RWPE2 (cell line): Measurements from ENCODE around the gene NRG2.

Source experiments
- ATAC-seq: fragments of 200-7000 bp; cut with Tn5 transposase; 3 replicates; pipeline ENCODE4 v1.9.1; 2021; ENCODE audit warnings: low read depth
- DNase-seq: peaks from one replicate; pipeline ENCODE4 v3.0.0-alpha.2; 2020; ENCODE audit warnings: low spot score
- H3K27ac ChIP-seq: fragments of 450-650 bp; 2 replicates; pipeline ENCODE4 v1.5.1; 2017; ENCODE audit warnings: mild to moderate bottlenecking; ENCODE audit not compliant: poor library complexity, severe bottlenecking
- H3K27me3 ChIP-seq: fragments of 250-450 bp; sonication (Bioruptor Pico); 2 replicates; pipeline ENCODE4 v1.5.1; 2021; ENCODE audit warnings: mild to moderate bottlenecking, moderate library complexity; ENCODE audit not compliant: insufficient read depth, poor library complexity, severe bottlenecking
- H3K36me3 ChIP-seq: fragments of 250-450 bp; sonication (Bioruptor Pico); 2 replicates; pipeline ENCODE4 v1.5.1; 2020; ENCODE audit warnings: low read depth, mild to moderate bottlenecking, moderate library complexity
- H3K4me1 ChIP-seq: fragments of 250-450 bp; sonication (Bioruptor Pico); 2 replicates; pipeline ENCODE4 v1.5.1; 2021; ENCODE audit warnings: mild to moderate bottlenecking, moderate library complexity; ENCODE audit not compliant: insufficient read depth, poor library complexity, severe bottlenecking
- H3K4me3 ChIP-seq: fragments of 250-450 bp; sonication (Bioruptor Pico); 2 replicates; pipeline ENCODE4 v1.5.1; 2021; ENCODE audit warnings: mild to moderate bottlenecking, moderate library complexity; ENCODE audit not compliant: severe bottlenecking
- H3K9me3 ChIP-seq: fragments of 250-450 bp; sonication (Bioruptor Pico); 2 replicates; pipeline ENCODE4 v1.5.1; 2021; ENCODE audit warnings: mild to moderate bottlenecking, moderate library complexity; ENCODE audit not compliant: severe bottlenecking
- TF ChIP-seq, protein P1 (sequence below): fragments of 450-650 bp; IDR thresholded peaks from one replicate; pipeline ENCODE4 v1.5.1; 2017; ENCODE audit warnings: mild to moderate bottlenecking, moderate library complexity; ENCODE audit not compliant: poor library complexity, severe bottlenecking

NRG2 gene

DNA sequence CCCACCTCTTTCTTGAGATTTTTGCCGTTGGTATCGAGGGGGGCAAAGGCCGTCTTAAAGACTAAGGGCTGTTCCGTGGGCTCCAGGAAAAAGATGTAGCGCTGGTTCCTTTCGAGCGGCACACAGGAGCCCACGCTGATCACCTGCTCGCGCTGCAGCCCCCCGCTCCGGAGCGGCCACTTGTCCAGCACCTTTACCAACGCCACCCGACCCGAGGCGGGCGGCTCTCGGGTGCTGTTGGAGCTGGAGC lies 781 bp downstream of the NRG2 start:
- ATAC-seq: peak; percentile 6; the same call in 2 of the 3 replicates
- H3K9me3 ChIP-seq: no peaks in the 10 kb centered on the region
- DNase-seq: no peak
- TF ChIP-seq, protein P1, sequence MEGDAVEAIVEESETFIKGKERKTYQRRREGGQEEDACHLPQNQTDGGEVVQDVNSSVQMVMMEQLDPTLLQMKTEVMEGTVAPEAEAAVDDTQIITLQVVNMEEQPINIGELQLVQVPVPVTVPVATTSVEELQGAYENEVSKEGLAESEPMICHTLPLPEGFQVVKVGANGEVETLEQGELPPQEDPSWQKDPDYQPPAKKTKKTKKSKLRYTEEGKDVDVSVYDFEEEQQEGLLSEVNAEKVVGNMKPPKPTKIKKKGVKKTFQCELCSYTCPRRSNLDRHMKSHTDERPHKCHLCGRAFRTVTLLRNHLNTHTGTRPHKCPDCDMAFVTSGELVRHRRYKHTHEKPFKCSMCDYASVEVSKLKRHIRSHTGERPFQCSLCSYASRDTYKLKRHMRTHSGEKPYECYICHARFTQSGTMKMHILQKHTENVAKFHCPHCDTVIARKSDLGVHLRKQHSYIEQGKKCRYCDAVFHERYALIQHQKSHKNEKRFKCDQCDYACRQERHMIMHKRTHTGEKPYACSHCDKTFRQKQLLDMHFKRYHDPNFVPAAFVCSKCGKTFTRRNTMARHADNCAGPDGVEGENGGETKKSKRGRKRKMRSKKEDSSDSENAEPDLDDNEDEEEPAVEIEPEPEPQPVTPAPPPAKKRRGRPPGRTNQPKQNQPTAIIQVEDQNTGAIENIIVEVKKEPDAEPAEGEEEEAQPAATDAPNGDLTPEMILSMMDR: no peak
- H3K27me3 ChIP-seq: no peaks in the 10 kb centered on the region
- no peaks in the 10 kb centered on the region for H3K36me3 ChIP-seq
- H3K4me1 ChIP-seq: peaks cover 12% of the 10 kb centered on the region
- no peak overlapping the region for H3K27ac ChIP-seq
- H3K4me3 ChIP-seq: peak overlapping the region; percentile 43

DNA sequence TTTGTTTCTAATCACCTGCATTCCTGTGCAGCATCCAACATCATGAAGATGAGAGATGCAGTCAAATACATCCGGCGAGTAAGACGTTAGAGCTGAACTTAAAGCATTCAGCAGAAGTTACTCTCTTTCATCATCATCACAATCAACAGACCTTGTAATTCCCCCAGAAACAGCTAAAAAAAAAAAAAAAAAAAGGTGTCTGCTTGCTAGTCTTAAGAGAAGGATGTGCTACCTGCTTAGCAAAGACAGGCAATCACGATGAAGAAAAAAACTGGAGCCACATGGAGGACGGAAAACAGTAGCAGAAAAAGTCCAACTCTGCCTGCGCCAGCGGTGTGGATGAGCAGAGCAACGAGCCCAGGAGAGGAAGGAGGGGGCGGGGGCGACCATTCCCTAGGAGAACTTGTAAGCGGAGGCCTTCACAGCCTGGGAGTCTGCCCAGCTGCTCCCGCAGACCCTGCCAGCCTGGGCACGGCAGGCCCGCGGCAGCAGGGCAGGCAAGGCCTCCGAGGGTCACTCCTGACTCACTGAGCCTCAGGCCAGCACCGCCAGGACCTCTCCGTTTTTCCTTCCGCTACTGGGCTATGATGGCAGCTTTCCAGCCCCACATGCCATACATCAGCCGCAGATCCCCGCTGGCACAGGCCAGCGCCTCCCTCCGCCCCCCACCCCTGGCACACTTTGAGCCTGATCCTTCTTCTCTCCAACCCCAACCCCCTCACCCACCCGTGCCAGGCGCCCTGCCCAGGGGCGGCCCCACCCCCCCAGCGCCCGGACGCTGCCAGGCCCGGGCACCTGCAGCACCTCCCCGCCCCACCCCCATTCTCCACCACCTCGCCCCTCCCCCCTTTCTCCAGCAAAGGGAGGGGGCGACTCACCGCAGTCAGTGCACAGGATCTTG lies 1.4 kb downstream of the NRG2 start:
- DNase-seq: peak; percentile 82
- TF ChIP-seq, protein P1: no peak
- Histone ChIP-seq H3K4me3 (peak overlapping the region; percentile 43), H3K9me3 (no peaks in the 10 kb centered on the region), H3K27me3 (no peaks in the 10 kb centered on the region), H3K27ac (no peak overlapping the region), H3K36me3 (no peaks in the 10 kb centered on the region), H3K4me1 (peaks cover 12% of the 10 kb centered on the region)
- ATAC-seq: peak; percentile 70

DNA sequence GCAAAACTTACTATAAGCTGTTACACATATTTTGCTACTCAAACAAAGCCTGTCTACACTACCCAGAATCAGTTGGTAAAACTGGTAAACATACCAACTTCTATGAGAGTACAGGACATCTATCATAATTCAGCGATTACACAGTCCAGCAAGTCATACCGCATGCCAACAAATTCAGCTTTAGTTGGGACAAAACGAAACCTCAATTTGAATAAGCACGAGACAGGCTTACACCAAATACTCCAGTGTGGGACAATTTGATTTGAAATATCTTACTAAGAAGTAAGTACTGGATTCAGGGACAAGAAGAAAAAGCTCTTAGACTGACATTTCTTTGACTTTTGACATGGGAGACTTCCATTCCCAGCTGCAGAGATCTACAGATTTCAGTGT lies 2.0 kb downstream of the NRG2 start:
- peaks cover 12% of the 10 kb centered on the region for H3K4me1 ChIP-seq
- H3K4me3 ChIP-seq: no peak overlapping the region
- H3K27me3 ChIP-seq: no peaks in the 10 kb centered on the region
- DNase-seq: no peak
- no peaks in the 10 kb centered on the region for H3K36me3 ChIP-seq
- no peak for ATAC-seq
- H3K27ac ChIP-seq: no peak overlapping the region
- TF ChIP-seq, protein P1: no peak
- H3K9me3 ChIP-seq: no peaks in the 10 kb centered on the region

DNA sequence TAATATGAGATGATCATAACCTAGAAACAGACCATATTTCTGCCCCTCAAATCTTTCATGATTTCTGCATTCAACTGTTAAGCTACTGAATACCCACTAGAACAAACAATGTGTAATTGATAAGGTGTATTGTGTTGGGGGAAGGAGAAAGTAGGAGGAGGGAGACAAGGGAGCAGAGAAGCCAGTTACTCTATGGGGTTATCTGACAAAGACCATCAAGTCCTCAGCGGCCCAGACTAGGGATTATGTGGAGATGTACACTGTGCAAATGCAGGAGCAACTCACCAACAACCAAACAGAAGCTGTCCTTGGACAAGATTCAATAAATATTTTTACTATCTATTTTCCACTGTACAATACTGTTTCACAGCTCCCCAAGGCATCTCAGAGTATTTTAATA lies 2.7 kb downstream of the NRG2 start:
- no peaks in the 10 kb centered on the region for H3K36me3 ChIP-seq
- peaks cover 12% of the 10 kb centered on the region for H3K4me1 ChIP-seq
- no peak overlapping the region for H3K27ac ChIP-seq
- H3K9me3 ChIP-seq: no peaks in the 10 kb centered on the region
- no peak for DNase-seq
- TF ChIP-seq, protein P1: no peak
- H3K27me3 ChIP-seq: no peaks in the 10 kb centered on the region
- no peak for ATAC-seq
- no peak overlapping the region for H3K4me3 ChIP-seq

DNA sequence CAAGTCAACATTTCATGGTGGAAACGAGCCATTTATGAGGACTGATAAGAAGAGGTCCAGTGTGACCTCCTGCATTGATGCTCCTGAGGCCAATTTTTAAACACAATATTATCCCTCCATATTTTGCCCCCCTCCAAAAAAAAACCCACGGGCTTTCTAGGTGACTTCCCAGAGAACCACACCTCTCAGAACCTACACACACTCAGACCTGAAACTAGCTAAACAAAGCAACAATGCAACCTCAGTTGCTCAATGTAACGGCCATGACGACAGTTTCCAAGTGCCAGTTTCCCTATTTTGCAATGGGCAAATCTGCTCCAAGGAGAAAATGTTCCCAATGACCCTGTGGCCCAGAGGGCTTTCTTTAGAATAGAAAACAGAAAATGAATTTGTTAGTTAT lies 3.5 kb downstream of the NRG2 start:
- Histone ChIP-seq H3K36me3 (no peaks in the 10 kb centered on the region), H3K27me3 (no peaks in the 10 kb centered on the region), H3K27ac (no peak overlapping the region), H3K9me3 (no peaks in the 10 kb centered on the region), H3K4me3 (no peak overlapping the region), H3K4me1 (peaks cover 12% of the 10 kb centered on the region)
- ATAC-seq (no peak), DNase-seq (no peak)
- TF ChIP-seq, protein P1: no peak
